KMS-11 (cell line): ENCODE results near the gene TMIE.
A peak's percentile ranks its signal among the peaks of the same experiment; 100 is the strongest.

Experiments
- H2AFZ ChIP-seq: fragments of 200-600 bp; sonication (generic); 2 replicates; pipeline ENCODE4 v1.6.1; 2016; ENCODE audit warnings: antibody characterized with exemption, mixed run types, low read depth
- H3K27ac ChIP-seq: fragments of 200-600 bp; sonication (generic); 2 replicates; pipeline ENCODE4 v1.6.1; 2016; ENCODE audit warnings: mild to moderate bottlenecking, mixed run types
- H3K27me3 ChIP-seq: fragments of 200-600 bp; sonication (generic); 2 replicates; pipeline ENCODE4 v1.6.1; 2017; ENCODE audit warnings: mild to moderate bottlenecking, low read depth, mixed run types, moderate library complexity; ENCODE audit not compliant: insufficient read depth
- H3K36me3 ChIP-seq: fragments of 200-600 bp; sonication (generic); 2 replicates; pipeline ENCODE4 v1.6.1; 2017; ENCODE audit warnings: mild to moderate bottlenecking, mixed run types; ENCODE audit not compliant: insufficient read depth
- H3K4me1 ChIP-seq: fragments of 200-600 bp; sonication (generic); 2 replicates; pipeline ENCODE4 v1.6.1; 2016; ENCODE audit warnings: mild to moderate bottlenecking, low read depth, mixed run types; ENCODE audit not compliant: poor library complexity, severe bottlenecking
- H3K4me2 ChIP-seq: fragments of 200-600 bp; sonication (generic); 2 replicates; pipeline ENCODE4 v1.7.0; 2016; ENCODE audit warnings: mild to moderate bottlenecking, mixed run types
- H3K4me3 ChIP-seq: fragments of 200-600 bp; sonication (generic); IDR thresholded peaks from 2 replicates; pipeline ENCODE4 v1.6.1; 2017; ENCODE audit warnings: low read depth, low read length, mixed read lengths; ENCODE audit not compliant: insufficient read depth
- H3K79me2 ChIP-seq: fragments of 200-600 bp; sonication (generic); 2 replicates; pipeline ENCODE4 v1.6.1; 2016; ENCODE audit warnings: low read depth, mixed run types; ENCODE audit not compliant: insufficient read depth
- H3K9ac ChIP-seq: fragments of 200-600 bp; sonication (generic); 2 replicates; pipeline ENCODE4 v1.6.1; 2016; ENCODE audit warnings: mild to moderate bottlenecking, mixed run types
- H4K20me1 ChIP-seq: fragments of 200-600 bp; sonication (generic); 2 replicates; pipeline ENCODE4 v1.6.1; 2016; ENCODE audit warnings: mild to moderate bottlenecking, mixed run types; ENCODE audit not compliant: insufficient read depth
- TF ChIP-seq, protein P1 (sequence below): fragments of 200-600 bp; sonication (generic); conservative IDR thresholded peaks from 2 replicates; pipeline ENCODE4 v1.6.1; 2017; ENCODE audit warnings: low read depth, mild to moderate bottlenecking, antibody characterized with exemption, low read length, moderate library complexity, mixed read lengths

TMIE gene

DNA sequence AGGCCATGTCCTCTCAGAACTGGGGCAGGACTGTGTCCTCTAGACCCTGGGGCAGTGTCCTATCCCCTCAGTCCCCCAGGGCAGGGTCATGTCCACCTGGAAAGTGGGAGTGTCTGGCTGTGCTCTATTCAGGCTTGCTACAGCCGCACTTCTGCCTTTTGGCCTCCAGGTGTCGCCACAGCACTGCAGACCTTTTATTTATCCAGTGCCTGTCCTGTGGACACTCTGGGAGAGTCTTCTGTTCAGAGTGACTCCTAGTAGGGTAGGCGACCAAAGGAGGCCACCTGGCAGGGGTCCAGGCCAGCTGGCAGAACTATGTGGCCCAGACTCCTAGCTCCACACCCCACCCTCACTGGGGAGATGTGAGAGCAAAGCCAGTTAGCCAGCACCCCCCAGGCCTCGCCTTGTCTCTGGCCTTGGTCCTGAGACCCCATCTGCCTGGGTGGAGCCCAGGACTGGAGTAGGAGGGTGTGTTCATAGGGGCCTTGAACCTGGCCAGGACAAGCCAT lies 3.9 kb downstream of the TMIE start:
- Histone ChIP-seq H3K9ac (no peak overlapping the region), H3K36me3 (no peaks in the 10 kb centered on the region), H3K27me3 (no peaks in the 10 kb centered on the region), H3K27ac (no peak overlapping the region), H3K79me2 (no peaks in the 10 kb centered on the region), H3K4me3 (no peak overlapping the region), H3K4me1 (no peaks in the 10 kb centered on the region), H2AFZ (no peak overlapping the region), H3K4me2 (no peak overlapping the region), H4K20me1 (no peaks in the 10 kb centered on the region)
- TF ChIP-seq, protein P1, sequence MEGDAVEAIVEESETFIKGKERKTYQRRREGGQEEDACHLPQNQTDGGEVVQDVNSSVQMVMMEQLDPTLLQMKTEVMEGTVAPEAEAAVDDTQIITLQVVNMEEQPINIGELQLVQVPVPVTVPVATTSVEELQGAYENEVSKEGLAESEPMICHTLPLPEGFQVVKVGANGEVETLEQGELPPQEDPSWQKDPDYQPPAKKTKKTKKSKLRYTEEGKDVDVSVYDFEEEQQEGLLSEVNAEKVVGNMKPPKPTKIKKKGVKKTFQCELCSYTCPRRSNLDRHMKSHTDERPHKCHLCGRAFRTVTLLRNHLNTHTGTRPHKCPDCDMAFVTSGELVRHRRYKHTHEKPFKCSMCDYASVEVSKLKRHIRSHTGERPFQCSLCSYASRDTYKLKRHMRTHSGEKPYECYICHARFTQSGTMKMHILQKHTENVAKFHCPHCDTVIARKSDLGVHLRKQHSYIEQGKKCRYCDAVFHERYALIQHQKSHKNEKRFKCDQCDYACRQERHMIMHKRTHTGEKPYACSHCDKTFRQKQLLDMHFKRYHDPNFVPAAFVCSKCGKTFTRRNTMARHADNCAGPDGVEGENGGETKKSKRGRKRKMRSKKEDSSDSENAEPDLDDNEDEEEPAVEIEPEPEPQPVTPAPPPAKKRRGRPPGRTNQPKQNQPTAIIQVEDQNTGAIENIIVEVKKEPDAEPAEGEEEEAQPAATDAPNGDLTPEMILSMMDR: peak; percentile 89

DNA sequence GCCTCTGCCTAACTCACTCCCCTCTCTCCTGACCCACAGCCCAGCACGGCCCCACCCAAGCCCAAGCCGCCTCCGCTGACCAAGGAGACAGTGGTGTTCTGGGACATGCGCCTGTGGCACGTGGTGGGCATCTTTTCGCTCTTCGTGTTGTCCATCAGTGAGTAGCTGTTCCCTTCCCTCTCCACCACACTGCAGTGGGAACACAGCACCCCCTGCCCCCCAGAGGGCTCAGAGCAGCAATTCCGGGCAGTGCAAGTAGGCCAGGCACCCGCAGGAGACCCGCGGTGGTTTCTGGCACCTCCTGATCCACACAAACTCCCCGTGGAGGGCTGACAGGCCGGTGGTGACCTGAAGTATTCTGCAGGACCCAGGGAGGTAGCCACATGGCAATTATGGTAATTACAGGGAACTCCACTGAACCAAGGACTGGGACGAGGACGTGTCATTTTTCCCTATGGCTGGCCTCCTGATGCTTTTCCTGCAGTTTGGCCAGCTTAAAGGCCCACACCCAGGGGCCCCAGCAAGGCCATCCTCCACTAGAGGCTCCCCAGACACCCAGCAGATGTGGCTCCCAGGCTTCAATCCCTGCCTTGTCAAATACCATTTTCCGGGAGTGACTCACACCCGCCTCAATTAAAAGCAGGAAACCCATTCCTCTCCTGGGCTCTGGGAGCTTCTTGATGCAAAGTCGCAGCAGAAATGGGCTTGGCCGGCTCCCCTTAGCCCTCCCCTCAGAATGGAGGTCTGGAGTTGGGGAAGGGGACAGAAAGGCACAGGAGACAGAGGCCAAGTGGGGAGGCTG lies 4.8 kb downstream of the TMIE start:
- Histone ChIP-seq H2AFZ (no peak overlapping the region), H3K27me3 (no peaks in the 10 kb centered on the region), H3K27ac (no peak overlapping the region), H3K36me3 (no peaks in the 10 kb centered on the region), H3K79me2 (no peaks in the 10 kb centered on the region), H3K4me1 (no peaks in the 10 kb centered on the region), H3K9ac (no peak overlapping the region), H3K4me3 (no peak overlapping the region), H3K4me2 (no peak overlapping the region), H4K20me1 (no peaks in the 10 kb centered on the region)
- TF ChIP-seq, protein P1: no peak

DNA sequence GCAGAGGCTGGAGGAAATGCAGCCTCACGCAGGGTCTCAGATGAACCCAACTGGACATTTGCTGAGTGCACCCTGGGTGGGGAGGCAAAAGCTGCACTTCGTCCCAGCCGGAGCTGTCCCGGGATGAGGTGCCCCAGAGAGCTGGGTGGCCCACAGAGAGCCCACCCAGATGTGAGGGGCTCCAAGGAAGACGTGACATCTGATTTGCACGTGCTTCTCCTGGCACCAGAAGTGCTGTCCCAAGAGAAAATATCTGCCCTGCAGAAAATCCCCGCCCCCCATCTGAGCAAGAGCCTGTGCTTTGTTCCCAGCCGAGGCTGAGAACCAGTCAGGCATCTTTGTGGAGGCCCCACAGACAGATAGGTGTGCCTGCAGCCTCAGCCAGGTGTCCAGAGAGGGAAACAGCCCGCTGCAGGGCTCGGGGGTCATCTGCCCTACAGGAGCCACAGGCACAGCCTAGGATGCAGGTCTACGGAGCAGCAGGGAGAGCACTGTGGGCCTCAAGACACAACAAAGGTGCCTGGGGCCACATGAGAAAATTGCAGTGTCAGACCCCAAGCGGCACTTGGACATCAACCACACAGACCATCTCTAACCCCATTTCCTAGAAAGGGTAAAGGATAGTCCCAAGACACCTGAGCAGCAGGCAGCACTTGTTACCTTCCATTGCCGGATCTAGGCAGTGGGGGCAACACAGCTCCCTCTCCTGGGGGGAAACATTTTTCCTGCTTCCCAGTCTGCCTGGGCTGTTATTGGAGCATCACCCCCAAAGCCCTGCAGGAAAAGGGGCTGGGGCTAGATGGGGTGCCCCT lies 5.8 kb downstream of the TMIE start:
- no peak overlapping the region for H3K9ac ChIP-seq
- no peaks in the 10 kb centered on the region for H3K4me1 ChIP-seq
- H3K27ac ChIP-seq: no peak overlapping the region
- H3K79me2 ChIP-seq: no peaks in the 10 kb centered on the region
- no peak overlapping the region for H3K4me3 ChIP-seq
- H3K4me2 ChIP-seq: no peak overlapping the region
- no peak overlapping the region for H2AFZ ChIP-seq
- TF ChIP-seq, protein P1: no peak
- H3K36me3 ChIP-seq: no peaks in the 10 kb centered on the region
- H3K27me3 ChIP-seq: no peaks in the 10 kb centered on the region
- H4K20me1 ChIP-seq: no peaks in the 10 kb centered on the region

DNA sequence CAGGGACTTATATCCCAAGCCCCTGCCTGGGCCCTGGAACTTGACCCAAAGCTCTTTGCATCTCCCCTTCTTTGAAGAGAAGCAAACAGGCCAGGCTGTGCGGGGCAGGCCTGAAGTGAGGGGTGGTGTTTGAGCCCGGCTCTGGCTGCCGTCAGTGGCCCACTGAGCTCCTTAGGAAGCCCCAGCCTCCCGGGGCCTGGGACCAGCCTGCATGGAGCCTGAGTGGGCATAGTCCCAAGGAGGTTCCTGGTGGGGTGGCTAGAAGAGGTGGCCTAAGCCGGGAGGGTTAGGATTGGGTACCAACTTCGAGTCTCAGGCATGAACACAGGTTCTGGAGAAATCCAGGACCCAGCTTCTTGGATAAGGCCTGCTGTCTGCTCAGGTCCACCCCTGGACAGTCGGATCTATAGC lies 6.4 kb downstream of the TMIE start:
- Histone ChIP-seq H3K27ac (no peak overlapping the region), H3K9ac (no peak overlapping the region), H3K4me1 (no peaks in the 10 kb centered on the region), H4K20me1 (no peaks in the 10 kb centered on the region), H3K36me3 (no peaks in the 10 kb centered on the region), H3K4me3 (no peak overlapping the region), H3K27me3 (no peaks in the 10 kb centered on the region), H3K79me2 (no peaks in the 10 kb centered on the region), H3K4me2 (no peak overlapping the region), H2AFZ (no peak overlapping the region)
- TF ChIP-seq, protein P1: no peak
